ENCODE data around the gene ZFP3. TPM values are rescaled to one million over a fixed set of nuclear protein-coding genes. Genes with fewer than 3 reads are reported as not detected.

Gene ZFP3
- total RNA-seq, 3 donors from 2014 or later: 3.7 to 8.8 (median 4.9) TPM

GRCh38 chr17:5077781-5078105, 524 bp upstream of the ZFP3 start:
- H3K4me1 ChIP-seq: no peaks in the 10 kb centered on the region
- H3K4me3 ChIP-seq: peak overlapping the region; percentile 61 to 96 (median 89)
- no peaks in the 10 kb centered on the region for H3K27me3 ChIP-seq
- peaks cover 0 to under 1% of the 10 kb centered on the region in 2 donors for H3K9me3 ChIP-seq
- no peaks in the 10 kb centered on the region for H3K36me3 ChIP-seq
- TF ChIP-seq POLR2AphosphoS5 (IDR thresholded peaks at IDR 0.05): no peak
- TF ChIP-seq CTCF (IDR thresholded peaks at IDR 0.05): no peak
- no peak for TF ChIP-seq POLR2A (IDR thresholded peaks at IDR 0.05)
- peak overlapping the region; percentile 90 to 96 for H3K27ac ChIP-seq
- no peak for DNase-seq (ENCODE audit: low spot score in 2 of 2)
- intact Hi-C loops (cut with DNase I; ENCODE audit: low total_unique reads): no loop called here

- H3K27ac ChIP-seq: no peak overlapping the region
- H3K27me3 ChIP-seq: no peaks in the 10 kb centered on the region
- intact Hi-C loops (cut with DNase I; ENCODE audit: low total_unique reads): no loop called here
- H3K9me3 ChIP-seq: peaks cover 16 to 19% of the 10 kb centered on the region in 2 donors
- no peak for DNase-seq (ENCODE audit: low spot score in 2 of 2)
- no peak for TF ChIP-seq CTCF (IDR thresholded peaks at IDR 0.05)
- no peak for TF ChIP-seq POLR2A (IDR thresholded peaks at IDR 0.05)
- no peak for TF ChIP-seq POLR2AphosphoS5 (IDR thresholded peaks at IDR 0.05)
- no peaks in the 10 kb centered on the region for H3K4me1 ChIP-seq
- H3K4me3 ChIP-seq: no peak overlapping the region
- H3K36me3 ChIP-seq: no peaks in the 10 kb centered on the region
Measured at GRCh38 chr17:5080591-5080990, 2.3 kb downstream of the ZFP3 start.

- H3K36me3 ChIP-seq: peaks cover 28% of the 10 kb centered on the region
- H3K4me3 ChIP-seq: no peak overlapping the region
- no peak overlapping the region for H3K27ac ChIP-seq
- no peaks in the 10 kb centered on the region for H3K4me1 ChIP-seq
- H3K9me3 ChIP-seq: peaks cover 85 to 98% of the 10 kb centered on the region in 2 donors
- no peak for TF ChIP-seq POLR2A (IDR thresholded peaks at IDR 0.05)
- TF ChIP-seq POLR2AphosphoS5 (IDR thresholded peaks at IDR 0.05): no peak
- intact Hi-C loops (cut with DNase I; ENCODE audit: low total_unique reads): no loop called here
- H3K27me3 ChIP-seq: no peaks in the 10 kb centered on the region
- no peak for DNase-seq (ENCODE audit: low spot score in 2 of 2)
Measured at GRCh38 chr17:5092218-5093010, 14.1 kb downstream of the ZFP3 start.

- TF ChIP-seq POLR2AphosphoS5 (IDR thresholded peaks at IDR 0.05) (no peak), POLR2A (IDR thresholded peaks at IDR 0.05) (no peak), CTCF (IDR thresholded peaks at IDR 0.05) (no peak)
- intact Hi-C loops (cut with DNase I; ENCODE audit: low total_unique reads): no loop called here
- Histone ChIP-seq H3K36me3 (peaks cover 5% of the 10 kb centered on the region), H3K27ac (no peak overlapping the region), H3K4me3 (peak overlapping the region; percentile 56 to 68 (median 57)), H3K9me3 (peaks cover 47 to 60% of the 10 kb centered on the region in 2 donors), H3K4me1 (no peaks in the 10 kb centered on the region), H3K27me3 (no peaks in the 10 kb centered on the region)
- DNase-seq (ENCODE audit: low spot score in 2 of 2): no peak
Measured at GRCh38 chr17:5096731-5097100, 18.4 kb downstream of the ZFP3 start.

- H3K27ac ChIP-seq: no peak overlapping the region
Measured at GRCh38 chr17:5097101-5097834, 19.0 kb downstream of the ZFP3 start.

More at GRCh38 chr17:5097101-5097834, 19.0 kb downstream of the ZFP3 start:
- DNase-seq (ENCODE audit: low spot score in 2 of 2): no peak
- peak overlapping the region; percentile 56 to 68 (median 57) for H3K4me3 ChIP-seq
- H3K36me3 ChIP-seq: no peaks in the 10 kb centered on the region
- peak in 1 of 3 donors; percentile 13 for TF ChIP-seq POLR2AphosphoS5 (IDR thresholded peaks at IDR 0.05)
- no peak for TF ChIP-seq CTCF (IDR thresholded peaks at IDR 0.05)
- no peaks in the 10 kb centered on the region for H3K4me1 ChIP-seq
- H3K9me3 ChIP-seq: peaks cover 41 to 54% of the 10 kb centered on the region in 2 donors
- H3K27me3 ChIP-seq: no peaks in the 10 kb centered on the region
- intact Hi-C loops (cut with DNase I; ENCODE audit: low total_unique reads): no loop called here
